Activated T-cell treated with anti-CD3 and anti-CD28 coated beads for 48 hours (primary cell): ENCODE results near the gene NXPE4.
"Not testable (repeated sequence)": the region's sequence is repeated elsewhere in the genome, so short reads cannot be mapped to it uniquely, and the experiment has no call there.

Source experiments
- DNase-seq: peaks from one replicate; pipeline ENCODE4 v3.0.0-alpha.2; 2020; ENCODE audit warnings: low read depth

NXPE4 gene

GRCh38 chr11:114595571-114595970, at the start of gene NXPE4:
TSS of gene NXPE4 (minus strand) at chr11:114595786. CDS start at chr11:114594759, 1,027 bp downstream.
- no peak for DNase-seq

GRCh38 chr11:114639440-114639839, 43.9 kb upstream of the NXPE4 start:
- not testable (repeated sequence) for DNase-seq

GRCh38 chr11:114631445-114631965, 35.9 kb upstream of the NXPE4 start:
- DNase-seq: not testable (repeated sequence)

- no peak for DNase-seq
Observed at GRCh38 chr11:114625294-114625693, 29.7 kb upstream of the NXPE4 start.

GRCh38 chr11:114624455-114625207, 29.0 kb upstream of the NXPE4 start:
- DNase-seq: no peak

- DNase-seq: no peak
Observed at GRCh38 chr11:114623720-114624119, 28.1 kb upstream of the NXPE4 start.

- no peak for DNase-seq
Observed at GRCh38 chr11:114622858-114623257, 27.3 kb upstream of the NXPE4 start.

GRCh38 chr11:114621950-114622809, 26.6 kb upstream of the NXPE4 start:
- DNase-seq: no peak

GRCh38 chr11:114621072-114621471, 25.5 kb upstream of the NXPE4 start:
- no peak for DNase-seq

- DNase-seq: no peak
Observed at GRCh38 chr11:114619659-114620173, 24.1 kb upstream of the NXPE4 start.

GRCh38 chr11:114618139-114618538, 22.6 kb upstream of the NXPE4 start:
- no peak for DNase-seq

GRCh38 chr11:114617157-114618124, 21.9 kb upstream of the NXPE4 start:
- DNase-seq: no peak

GRCh38 chr11:114616516-114616915, 20.9 kb upstream of the NXPE4 start:
- no peak for DNase-seq

- no peak for DNase-seq
Observed at GRCh38 chr11:114615448-114616361, 20.1 kb upstream of the NXPE4 start.

GRCh38 chr11:114614127-114614720, 18.6 kb upstream of the NXPE4 start:
- no peak for DNase-seq

GRCh38 chr11:114613094-114613493, 17.5 kb upstream of the NXPE4 start:
- not testable (repeated sequence) for DNase-seq

GRCh38 chr11:114612686-114613085, 17.1 kb upstream of the NXPE4 start:
- no peak for DNase-seq

- not testable (repeated sequence) for DNase-seq
Observed at GRCh38 chr11:114612199-114612598, 16.6 kb upstream of the NXPE4 start.

GRCh38 chr11:114610984-114611944, 15.7 kb upstream of the NXPE4 start:
- DNase-seq: no peak
